Ishikawa (cell line): ENCODE data around the gene NRXN3.

Source experiments
- CEBPB ChIP-seq: IDR thresholded peaks from 2 replicates; pipeline ENCODE4 v1.6.1; 2012
- EGR1 ChIP-seq: IDR thresholded peaks from 2 replicates; pipeline ENCODE4 v1.6.1; 2012
- EP300 ChIP-seq: IDR thresholded peaks from 2 replicates; pipeline ENCODE4 v1.6.1; 2012; ENCODE audit warnings: borderline replicate concordance
- FOXM1 ChIP-seq: IDR thresholded peaks from 2 replicates; pipeline ENCODE4 v1.6.1; 2012; ENCODE audit warnings: low read depth, borderline replicate concordance
- NFIC ChIP-seq: IDR thresholded peaks from 2 replicates; pipeline ENCODE4 v1.6.1; 2012
- RAD21 ChIP-seq: IDR thresholded peaks from 2 replicates; pipeline ENCODE4 v1.6.1; 2012; ENCODE audit warnings: low read depth
- TAF1 ChIP-seq: IDR thresholded peaks from 2 replicates; pipeline ENCODE4 v1.6.1; 2012; ENCODE audit warnings: low read depth, mild to moderate bottlenecking
- TCF12 ChIP-seq: IDR thresholded peaks from 2 replicates; pipeline ENCODE4 v1.6.1; 2012; ENCODE audit warnings: low read depth
- YY1 ChIP-seq: IDR thresholded peaks from 2 replicates; pipeline ENCODE4 v1.6.1; 2012; ENCODE audit warnings: low read depth
- ZBTB7A ChIP-seq: IDR thresholded peaks from 2 replicates; pipeline ENCODE4 v1.6.1; 2012; ENCODE audit warnings: low read depth
- TF ChIP-seq, protein P1 (sequence below): IDR thresholded peaks from 2 replicates; pipeline ENCODE4 v1.6.1; 2012
- TF ChIP-seq, protein P2 (sequence below): IDR thresholded peaks from 2 replicates; pipeline ENCODE4 v1.6.1; 2012; ENCODE audit warnings: low read depth, mild to moderate bottlenecking

DNA sequence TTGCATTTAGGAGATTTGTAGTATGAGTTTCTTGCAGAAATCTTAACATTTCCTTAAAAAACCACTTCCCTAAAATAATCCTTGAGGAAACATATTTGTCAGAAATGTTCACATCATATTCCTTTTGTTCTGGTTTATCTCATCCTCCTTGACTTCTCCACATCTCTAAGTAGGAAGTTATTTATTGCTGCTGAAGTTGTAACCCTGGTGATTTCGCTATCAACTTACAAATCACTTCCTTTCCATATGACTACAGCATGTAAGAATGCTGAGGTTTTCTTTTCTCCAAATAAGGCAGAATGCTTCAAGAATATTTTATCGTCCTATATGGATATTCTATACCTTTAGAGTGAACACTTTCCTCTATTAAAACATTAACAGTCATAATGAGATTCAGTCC lies 751.7 kb downstream of the NRXN3 start:
- TF ChIP-seq TAF1 (no peak), CEBPB (no peak), NFIC (no peak), RAD21 (no peak), EGR1 (no peak), YY1 (no peak), FOXM1 (no peak), ZBTB7A (no peak), EP300 (no peak), TCF12 (no peak)
- TF ChIP-seq, protein P1, sequence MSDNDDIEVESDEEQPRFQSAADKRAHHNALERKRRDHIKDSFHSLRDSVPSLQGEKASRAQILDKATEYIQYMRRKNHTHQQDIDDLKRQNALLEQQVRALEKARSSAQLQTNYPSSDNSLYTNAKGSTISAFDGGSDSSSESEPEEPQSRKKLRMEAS, result no peak
- TF ChIP-seq, protein P2, sequence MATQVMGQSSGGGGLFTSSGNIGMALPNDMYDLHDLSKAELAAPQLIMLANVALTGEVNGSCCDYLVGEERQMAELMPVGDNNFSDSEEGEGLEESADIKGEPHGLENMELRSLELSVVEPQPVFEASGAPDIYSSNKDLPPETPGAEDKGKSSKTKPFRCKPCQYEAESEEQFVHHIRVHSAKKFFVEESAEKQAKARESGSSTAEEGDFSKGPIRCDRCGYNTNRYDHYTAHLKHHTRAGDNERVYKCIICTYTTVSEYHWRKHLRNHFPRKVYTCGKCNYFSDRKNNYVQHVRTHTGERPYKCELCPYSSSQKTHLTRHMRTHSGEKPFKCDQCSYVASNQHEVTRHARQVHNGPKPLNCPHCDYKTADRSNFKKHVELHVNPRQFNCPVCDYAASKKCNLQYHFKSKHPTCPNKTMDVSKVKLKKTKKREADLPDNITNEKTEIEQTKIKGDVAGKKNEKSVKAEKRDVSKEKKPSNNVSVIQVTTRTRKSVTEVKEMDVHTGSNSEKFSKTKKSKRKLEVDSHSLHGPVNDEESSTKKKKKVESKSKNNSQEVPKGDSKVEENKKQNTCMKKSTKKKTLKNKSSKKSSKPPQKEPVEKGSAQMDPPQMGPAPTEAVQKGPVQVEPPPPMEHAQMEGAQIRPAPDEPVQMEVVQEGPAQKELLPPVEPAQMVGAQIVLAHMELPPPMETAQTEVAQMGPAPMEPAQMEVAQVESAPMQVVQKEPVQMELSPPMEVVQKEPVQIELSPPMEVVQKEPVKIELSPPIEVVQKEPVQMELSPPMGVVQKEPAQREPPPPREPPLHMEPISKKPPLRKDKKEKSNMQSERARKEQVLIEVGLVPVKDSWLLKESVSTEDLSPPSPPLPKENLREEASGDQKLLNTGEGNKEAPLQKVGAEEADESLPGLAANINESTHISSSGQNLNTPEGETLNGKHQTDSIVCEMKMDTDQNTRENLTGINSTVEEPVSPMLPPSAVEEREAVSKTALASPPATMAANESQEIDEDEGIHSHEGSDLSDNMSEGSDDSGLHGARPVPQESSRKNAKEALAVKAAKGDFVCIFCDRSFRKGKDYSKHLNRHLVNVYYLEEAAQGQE, result no peak
